Upper lobe of left lung (tissue), 6 donors: ENCODE data around the gene YJEFN3. TPM values are rescaled to one million over a fixed set of nuclear protein-coding genes. Genes with fewer than 3 reads are reported as not detected.

Source experiments
- ATAC-seq, 2 donors: fragments of 200-7000 bp; cut with Tn5 transposase; one replicate each; pipeline ENCODE4 v1.9.1; 2022; ENCODE audit warnings: mild to moderate bottlenecking in 2 of 2, moderate library complexity in 2 of 2; ENCODE audit not compliant: low FRiP score in 2 of 2
- DNase-seq, 2 donors: peaks; one replicate each; pipeline ENCODE4 v3.0.0-alpha.2; 2019 to 2020
- H3K27ac ChIP-seq, 4 donors: fragments of 200-600 bp; sonication (generic); one replicate each; pipeline ENCODE4 v1.5.1; 2016 to 2019
- H3K27me3 ChIP-seq, 4 donors: fragments of 200-600 bp; sonication (generic); one replicate each; pipeline ENCODE4 v1.5.1; 2017 to 2019
- H3K36me3 ChIP-seq, 4 donors: fragments of 200-600 bp; sonication (generic); one replicate each; pipeline ENCODE4 v1.5.1; 2016 to 2019
- H3K4me1 ChIP-seq, 4 donors: fragments of 200-600 bp; sonication (generic); one replicate each; pipeline ENCODE4 v1.5.1; 2018 to 2019
- H3K4me3 ChIP-seq, 4 donors: fragments of 200-600 bp; sonication (generic); one replicate each; pipeline ENCODE4 v1.5.1; 2017 to 2019; ENCODE audit warnings: mild to moderate bottlenecking in 2 of 4, moderate library complexity in 1 of 4
- H3K9me3 ChIP-seq, 4 donors: fragments of 200-600 bp; sonication (generic); one replicate each; pipeline ENCODE4 v1.5.1; 2018 to 2019
- EP300 ChIP-seq, 4 donors: sonication (generic); formaldehyde crosslinking; IDR thresholded peaks; one replicate each; pipeline ENCODE4 v1.5.1; 2017; ENCODE audit warnings: antibody characterized with exemption in 4 of 4, control low read depth in 2 of 4
- POLR2A ChIP-seq, 4 donors: fragments of 450-650 bp; IDR thresholded peaks; one replicate each; pipeline ENCODE4 v1.5.1; 2016 to 2017; ENCODE audit warnings: antibody characterized with exemption in 4 of 4, mild to moderate bottlenecking in 2 of 4
- POLR2AphosphoS5 ChIP-seq, 2 donors: sonication (generic); formaldehyde crosslinking; IDR thresholded peaks; one replicate each; pipeline ENCODE4 v1.5.1; 2017; ENCODE audit warnings: antibody characterized with exemption in 2 of 2
- WGBS, 2 donors: methylation state at CpG; one replicate each; pipeline ENCODE4 v1.1.5; 2017 to 2018; 5-methylcytosine and 5-hydroxymethylcytosine counted together
- total RNA-seq, 6 donors: library from RNA; depleted of rRNA in 4 of 6; stranded (reverse); fragments of >200 nt in 4 of 6; gene quantifications; one replicate each; pipeline versions ENCODE4 v1.1.0 to v1.2.1, GENCODE V29; 2016 to 2021
- TF ChIP-seq, protein P1 (sequence below), 6 experiments: fragments of 450-650 bp in 4 of 6; fragments of 200-600 bp in 2 of 6; sonication (generic) in 2 of 6; IDR thresholded peaks; one replicate each; pipeline ENCODE4 v1.5.1; 2016 to 2019; ENCODE audit warnings: antibody characterized with exemption in 6 of 6
- donor health status: DM: no; HTN: no; CAD: no; lungs with moderate emphysema.
- donor health status: DM: no; HTN: yes; CAD: no; lungs with severe emphysema.

The YJEFN3 gene
- total RNA-seq, 6 donors from 2014 or later, result 0.61 to 7.3 (median 4.8) TPM

DNA sequence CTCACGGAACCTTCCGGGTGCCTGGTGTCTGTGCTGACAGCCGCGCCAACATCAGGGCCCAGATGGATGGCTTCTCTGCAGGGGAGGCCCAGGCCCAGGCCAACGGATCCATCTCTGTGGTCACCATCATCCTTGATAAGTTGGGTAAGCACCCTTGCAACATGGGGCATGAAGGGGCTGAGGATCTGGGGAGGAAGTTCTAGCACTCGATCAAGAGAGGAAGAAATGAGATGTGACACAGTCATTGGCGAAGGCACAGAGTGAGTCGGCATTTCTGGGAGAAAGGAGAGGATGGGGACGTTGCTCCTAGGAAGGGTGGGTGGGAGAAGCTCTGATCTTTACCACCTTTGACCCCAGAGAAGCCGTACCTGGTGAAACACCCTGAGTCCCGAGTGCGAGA lies 13.8 kb downstream of the YJEFN3 start:
- WGBS, 2 donors, result 66 to 74% methylated on average over 8 to 12 of the region's 12 CpGs
- Histone ChIP-seq H3K27me3 (peaks cover 3 to 43% (median 31%) of the 10 kb centered on the region in 4 donors), H3K27ac (no peak overlapping the region), H3K4me3 (no peak overlapping the region), H3K9me3 (no peaks in the 10 kb centered on the region), H3K4me1 (peaks cover 15 to 35% (median 29%) of the 10 kb centered on the region in 4 donors), H3K36me3 (no peaks in the 10 kb centered on the region)
- DNase-seq (peak in 1 of 2 donors; percentile 35), ATAC-seq (no peak)
- TF ChIP-seq POLR2A (IDR thresholded peaks at IDR 0.05), result no peak
- TF ChIP-seq, protein P1, sequence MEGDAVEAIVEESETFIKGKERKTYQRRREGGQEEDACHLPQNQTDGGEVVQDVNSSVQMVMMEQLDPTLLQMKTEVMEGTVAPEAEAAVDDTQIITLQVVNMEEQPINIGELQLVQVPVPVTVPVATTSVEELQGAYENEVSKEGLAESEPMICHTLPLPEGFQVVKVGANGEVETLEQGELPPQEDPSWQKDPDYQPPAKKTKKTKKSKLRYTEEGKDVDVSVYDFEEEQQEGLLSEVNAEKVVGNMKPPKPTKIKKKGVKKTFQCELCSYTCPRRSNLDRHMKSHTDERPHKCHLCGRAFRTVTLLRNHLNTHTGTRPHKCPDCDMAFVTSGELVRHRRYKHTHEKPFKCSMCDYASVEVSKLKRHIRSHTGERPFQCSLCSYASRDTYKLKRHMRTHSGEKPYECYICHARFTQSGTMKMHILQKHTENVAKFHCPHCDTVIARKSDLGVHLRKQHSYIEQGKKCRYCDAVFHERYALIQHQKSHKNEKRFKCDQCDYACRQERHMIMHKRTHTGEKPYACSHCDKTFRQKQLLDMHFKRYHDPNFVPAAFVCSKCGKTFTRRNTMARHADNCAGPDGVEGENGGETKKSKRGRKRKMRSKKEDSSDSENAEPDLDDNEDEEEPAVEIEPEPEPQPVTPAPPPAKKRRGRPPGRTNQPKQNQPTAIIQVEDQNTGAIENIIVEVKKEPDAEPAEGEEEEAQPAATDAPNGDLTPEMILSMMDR (IDR thresholded peaks at IDR 0.05), result no peak
- no peak for TF ChIP-seq EP300 (IDR thresholded peaks at IDR 0.05)
- no peak for TF ChIP-seq POLR2AphosphoS5 (IDR thresholded peaks at IDR 0.05)

- H3K27me3 ChIP-seq, result peaks cover 3 to 39% (median 28%) of the 10 kb centered on the region in 4 donors
- ATAC-seq, result no peak
- TF ChIP-seq POLR2A (IDR thresholded peaks at IDR 0.05) (no peak), EP300 (IDR thresholded peaks at IDR 0.05) (no peak), POLR2AphosphoS5 (IDR thresholded peaks at IDR 0.05) (no peak)
- TF ChIP-seq, protein P1 (IDR thresholded peaks at IDR 0.05), result no peak
- no peak overlapping the region for H3K4me3 ChIP-seq
- peaks cover 15 to 29% (median 25%) of the 10 kb centered on the region in 4 donors for H3K4me1 ChIP-seq
- WGBS, 2 donors, result 93% methylated on average over 12 of the region's 13 CpGs; no CpG with 5 or more reads in 1 of the 2 donors
- H3K27ac ChIP-seq, result no peak overlapping the region
- DNase-seq, result no peak
- no peaks in the 10 kb centered on the region for H3K36me3 ChIP-seq
- H3K9me3 ChIP-seq, result no peaks in the 10 kb centered on the region
These were observed 14.4 kb downstream of the YJEFN3 start for GRCh38 chr19:19543101-19543500.

GRCh38 chr19:19543640-19544039 lies 14.9 kb downstream of the YJEFN3 start:
- WGBS, 2 donors, result 91 to 95% methylated on average over 13 to 15 of the region's 19 CpGs
- Histone ChIP-seq H3K9me3 (no peaks in the 10 kb centered on the region), H3K4me1 (peaks cover 10 to 24% (median 19%) of the 10 kb centered on the region in 4 donors), H3K4me3 (no peak overlapping the region), H3K27ac (no peak overlapping the region), H3K36me3 (no peaks in the 10 kb centered on the region), H3K27me3 (peaks cover 3 to 33% (median 23%) of the 10 kb centered on the region in 4 donors)
- ATAC-seq, result no peak
- TF ChIP-seq POLR2A (IDR thresholded peaks at IDR 0.05), result no peak
- TF ChIP-seq, protein P1 (IDR thresholded peaks at IDR 0.05), result no peak
- TF ChIP-seq POLR2AphosphoS5 (IDR thresholded peaks at IDR 0.05), result no peak
- no peak for TF ChIP-seq EP300 (IDR thresholded peaks at IDR 0.05)
- peak in 1 of 2 donors; percentile 76 for DNase-seq

DNA sequence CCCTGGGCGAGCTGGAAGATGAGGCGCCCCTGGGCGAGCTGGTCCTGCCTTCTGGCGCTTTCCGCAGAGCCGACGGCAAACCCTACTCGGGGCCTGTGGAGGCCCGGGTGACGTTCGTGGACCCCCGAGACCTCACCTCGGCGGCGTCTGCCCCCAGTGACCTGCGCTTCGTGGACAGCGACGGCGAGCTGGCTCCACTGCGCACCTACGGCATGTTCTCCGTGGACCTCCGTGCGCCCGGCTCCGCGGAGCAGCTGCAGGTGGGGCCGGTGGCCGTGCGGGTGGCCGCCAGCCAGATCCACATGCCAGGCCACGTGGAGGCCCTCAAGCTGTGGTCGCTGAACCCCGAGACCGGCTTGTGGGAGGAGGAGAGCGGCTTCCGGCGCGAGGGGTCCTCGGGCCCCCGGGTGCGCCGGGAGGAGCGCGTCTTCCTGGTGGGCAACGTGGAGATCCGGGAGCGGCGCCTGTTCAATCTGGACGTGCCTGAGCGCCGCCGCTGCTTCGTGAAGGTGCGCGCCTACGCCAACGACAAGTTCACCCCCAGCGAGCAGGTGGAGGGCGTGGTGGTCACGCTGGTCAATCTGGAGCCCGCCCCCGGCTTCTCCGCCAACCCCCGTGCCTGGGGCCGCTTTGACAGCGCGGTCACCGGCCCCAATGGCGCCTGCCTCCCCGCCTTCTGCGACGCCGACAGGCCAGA lies 15.7 kb downstream of the YJEFN3 start:
- peaks cover 3 to 29% (median 18%) of the 10 kb centered on the region in 4 donors for H3K27me3 ChIP-seq
- TF ChIP-seq EP300 (IDR thresholded peaks at IDR 0.05), result no peak
- no peak for TF ChIP-seq POLR2A (IDR thresholded peaks at IDR 0.05)
- TF ChIP-seq, protein P1 (IDR thresholded peaks at IDR 0.05), result no peak
- no peak for TF ChIP-seq POLR2AphosphoS5 (IDR thresholded peaks at IDR 0.05)

More for the DNA sequence above, 15.7 kb downstream of the YJEFN3 start:
- Histone ChIP-seq H3K4me3 (no peak overlapping the region), H3K9me3 (no peaks in the 10 kb centered on the region), H3K27ac (no peak overlapping the region), H3K4me1 (peaks cover 9 to 20% (median 17%) of the 10 kb centered on the region in 4 donors), H3K36me3 (no peaks in the 10 kb centered on the region)
- 87 to 92% methylated on average over 42 to 74 of the region's 75 CpGs for WGBS, 2 donors
- peak in 1 of 2 donors; percentile 73 for DNase-seq
- no peak for ATAC-seq
